ENCODE measurements around the gene DLGAP1. TPM values are rescaled to one million over a fixed set of nuclear protein-coding genes. Genes with fewer than 3 reads are reported as not detected.

Gene DLGAP1
- total RNA-seq, 3 donors from 2014 or later (not counting 1 experiment from before 2014, with no cell fraction given), result not detected

GRCh38 chr18:4069183-4069582, 385.9 kb downstream of the DLGAP1 start:
- no peaks in the 10 kb centered on the region for H3K4me1 Mint-ChIP-seq
- Histone ChIP-seq H3K27ac (ENCODE audit: low read length) (no peak overlapping the region), H3K36me3 (ENCODE audit: control insufficient read depth, insufficient read depth, low read length) (no peaks in the 10 kb centered on the region), H3K27me3 (ENCODE audit: control insufficient read depth, insufficient read depth, low read length) (no peaks in the 10 kb centered on the region), H3K9me3 (ENCODE audit: control insufficient read depth, insufficient read depth, low read length) (no peaks in the 10 kb centered on the region), H3K4me1 (ENCODE audit: control insufficient read depth, insufficient read depth, low read length) (no peaks in the 10 kb centered on the region), H3K4me3 (ENCODE audit: low read length) (no peak overlapping the region)
- no peaks in the 10 kb centered on the region for H3K36me3 Mint-ChIP-seq
- H3K4me3 Mint-ChIP-seq, result no peak overlapping the region
- no peaks in the 10 kb centered on the region for H3K9me3 Mint-ChIP-seq
- H3K27ac Mint-ChIP-seq, result no peak overlapping the region
- WGBS (ENCODE audit: insufficient coverage), result 49% methylated on average over 6 of the region's 6 CpGs
- intact Hi-C loops (cut with micrococcal nuclease), result loop anchor here (5.0 kb wide), 1 partner anchor 297 kb away; no protein-coding TSS in a partner anchor
- no peak for TF ChIP-seq CTCF (IDR thresholded peaks at IDR 0.05)
- DNase-seq (no peak), ATAC-seq (no peak)
- peaks cover 4 to 6% of the 10 kb centered on the region in 2 donors for H3K27me3 Mint-ChIP-seq (ENCODE audit: low read depth in 2 of 2)

GRCh38 chr18:4068552-4069158, 386.5 kb downstream of the DLGAP1 start:
- 13% methylated on average over 4 of the region's 5 CpGs for WGBS (ENCODE audit: insufficient coverage)
- ATAC-seq (peak in 2 of 3 donors; percentile 39 to 65), DNase-seq (peak in 1 of 2 donors; percentile 54)
- H3K36me3 ChIP-seq (ENCODE audit: control insufficient read depth, insufficient read depth, low read length), result no peaks in the 10 kb centered on the region
- no peaks in the 10 kb centered on the region for H3K9me3 ChIP-seq (ENCODE audit: control insufficient read depth, insufficient read depth, low read length)
- Mint-ChIP-seq H3K4me3 (no peak overlapping the region), H3K36me3 (no peaks in the 10 kb centered on the region), H3K27ac (no peak overlapping the region), H3K27me3 (ENCODE audit: low read depth in 2 of 2) (peaks cover 4 to 6% of the 10 kb centered on the region in 2 donors), H3K4me1 (no peaks in the 10 kb centered on the region), H3K9me3 (no peaks in the 10 kb centered on the region)
- H3K27ac ChIP-seq (ENCODE audit: low read length), result no peak overlapping the region
- TF ChIP-seq CTCF (IDR thresholded peaks at IDR 0.05), result peak; percentile 54
- no peak overlapping the region for H3K4me3 ChIP-seq (ENCODE audit: low read length)
- H3K4me1 ChIP-seq (ENCODE audit: control insufficient read depth, insufficient read depth, low read length), result no peaks in the 10 kb centered on the region
- intact Hi-C loops (cut with micrococcal nuclease), result loop anchor here (5.0 kb wide), 1 partner anchor 296 kb away; no protein-coding TSS in a partner anchor
- no peaks in the 10 kb centered on the region for H3K27me3 ChIP-seq (ENCODE audit: control insufficient read depth, insufficient read depth, low read length)

GRCh38 chr18:4063545-4063944, 391.6 kb downstream of the DLGAP1 start:
- H3K4me1 ChIP-seq (ENCODE audit: control insufficient read depth, insufficient read depth, low read length), result no peaks in the 10 kb centered on the region
- no peaks in the 10 kb centered on the region for H3K36me3 Mint-ChIP-seq
- H3K27ac ChIP-seq (ENCODE audit: low read length), result no peak overlapping the region
- no peak overlapping the region for H3K27ac Mint-ChIP-seq
- H3K9me3 Mint-ChIP-seq, result peaks cover 2 to 4% of the 10 kb centered on the region in 2 donors
- H3K36me3 ChIP-seq (ENCODE audit: control insufficient read depth, insufficient read depth, low read length), result no peaks in the 10 kb centered on the region
- no peaks in the 10 kb centered on the region for H3K9me3 ChIP-seq (ENCODE audit: control insufficient read depth, insufficient read depth, low read length)
- DNase-seq (no peak), ATAC-seq (no peak)
- no peaks in the 10 kb centered on the region for H3K27me3 ChIP-seq (ENCODE audit: control insufficient read depth, insufficient read depth, low read length)
- intact Hi-C loops (cut with micrococcal nuclease), result no loop called here
- no peak overlapping the region for H3K4me3 Mint-ChIP-seq
- peaks cover 0 to 6% of the 10 kb centered on the region in 2 donors for H3K27me3 Mint-ChIP-seq (ENCODE audit: low read depth in 2 of 2)
- H3K4me3 ChIP-seq (ENCODE audit: low read length), result no peak overlapping the region
- H3K4me1 Mint-ChIP-seq, result no peaks in the 10 kb centered on the region
- TF ChIP-seq CTCF (IDR thresholded peaks at IDR 0.05), result no peak
